Right lobe of liver (tissue), 4 donors: ENCODE data around the gene FOXB2.

Experiments
- CTCF ChIP-seq, 4 donors: fragments of 200-600 bp in 3 of 4; fragments of 450-650 bp in 1 of 4; IDR thresholded peaks; one replicate each; pipeline versions ENCODE4 v1.5.1 to v1.8.0; 2016 to 2022; ENCODE audit warnings: antibody characterized with exemption in 4 of 4, mild to moderate bottlenecking in 2 of 4
- POLR2A ChIP-seq: fragments of 450-650 bp; IDR thresholded peaks from one replicate; pipeline ENCODE4 v1.6.1; 2017; ENCODE audit warnings: antibody characterized with exemption, mild to moderate bottlenecking
- donor health status: DM: no; HTN: no; CAD: no.
- donor health status: DM: no; HTN: no; CAD: no.
- donor health status: DM: no; HTN: yes; CAD: no.

GRCh38 chr9:77018969-77019235 lies 553 bp upstream of the FOXB2 start:
- TF ChIP-seq CTCF (IDR thresholded peaks at IDR 0.05) (no peak), POLR2A (no peak)
